NCI-H774 (cell line): ENCODE results near the gene CACNB3.
"Not testable (repeated sequence)": the region's sequence is repeated elsewhere in the genome, so short reads cannot be mapped to it uniquely, and the experiment has no call there.

Experiments
- DNase-seq: peaks from one replicate; lab custom pipeline; 2025; lab: John Stamatoyannopoulos, UW

CACNB3 gene

GRCh38 chr12:48818831-48819590 is 715 bp downstream of the CACNB3 start:
- no peak for DNase-seq

GRCh38 chr12:48819986-48820725 is 1.9 kb downstream of the CACNB3 start:
- no peak for DNase-seq

- DNase-seq = no peak
Measured at GRCh38 chr12:48822139-48822538, 3.8 kb downstream of the CACNB3 start.

- no peak for DNase-seq
Measured at GRCh38 chr12:48822711-48823110, 4.4 kb downstream of the CACNB3 start.

GRCh38 chr12:48823281-48823680 is 5.0 kb downstream of the CACNB3 start:
- DNase-seq = no peak

GRCh38 chr12:48824112-48824511 is 5.8 kb downstream of the CACNB3 start:
- peak; percentile 19 for DNase-seq

GRCh38 chr12:48824905-48825304 is 6.6 kb downstream of the CACNB3 start:
- no peak for DNase-seq

- no peak for DNase-seq
Measured at GRCh38 chr12:48826209-48826855, 8.0 kb downstream of the CACNB3 start.

GRCh38 chr12:48827026-48827425 is 8.7 kb downstream of the CACNB3 start:
- no peak for DNase-seq

GRCh38 chr12:48827513-48828096 is 9.3 kb downstream of the CACNB3 start:
- DNase-seq = no peak

- DNase-seq = no peak
Measured at GRCh38 chr12:48828293-48828692, 10.0 kb downstream of the CACNB3 start.

GRCh38 chr12:48828841-48829575 is 10.7 kb downstream of the CACNB3 start:
- DNase-seq = no peak

GRCh38 chr12:48831257-48831656 is 13.0 kb downstream of the CACNB3 start:
- DNase-seq = no peak

- DNase-seq = no peak
Measured at GRCh38 chr12:48832321-48833060, 14.2 kb downstream of the CACNB3 start.

GRCh38 chr12:48838048-48838447 is 19.8 kb downstream of the CACNB3 start:
- DNase-seq = no peak

- DNase-seq = not testable (repeated sequence)
Measured at GRCh38 chr12:48842021-48842420, 23.7 kb downstream of the CACNB3 start.

GRCh38 chr12:48851883-48852733 is 33.8 kb downstream of the CACNB3 start, which contains the start of gene DDX23:
Gene DDX23 (minus strand): TSS chr12:48852163. CDS start chr12:48845782, 6,381 bp downstream.
- peak; percentile 99 for DNase-seq

GRCh38 chr12:48852734-48853688 is 34.7 kb downstream of the CACNB3 start:
- peak; percentile 88 for DNase-seq

GRCh38 chr12:48854488-48854887 is 36.2 kb downstream of the CACNB3 start:
- no peak for DNase-seq
